ENCODE results near the gene RFC3.
A peak's percentile ranks its signal among the peaks of the same experiment; 100 is the strongest.
"Not testable (repeated sequence)": the region's sequence is repeated elsewhere in the genome, so short reads cannot be mapped to it uniquely, and the experiment has no call there.

The RFC3 gene

GRCh38 chr13:33794576-33794975 lies 23.4 kb upstream of the RFC3 start:
- H3K4me1 Mint-ChIP-seq (ENCODE audit: low read depth): peaks cover 7% of the 10 kb centered on the region
- no peak overlapping the region for H3K27ac Mint-ChIP-seq
- peaks cover 4% of the 10 kb centered on the region for H3K27me3 Mint-ChIP-seq (ENCODE audit: low read depth)
- no peaks in the 10 kb centered on the region for H3K36me3 Mint-ChIP-seq (ENCODE audit: low read depth)
- no peak for DNase-seq (ENCODE audit: low spot score)
- H3K4me3 Mint-ChIP-seq: no peak overlapping the region
- no peaks in the 10 kb centered on the region for H3K9me3 Mint-ChIP-seq

GRCh38 chr13:33796095-33796494 lies 21.9 kb upstream of the RFC3 start:
- Mint-ChIP-seq H3K27me3 (ENCODE audit: low read depth) (peaks cover 9% of the 10 kb centered on the region), H3K36me3 (ENCODE audit: low read depth) (no peaks in the 10 kb centered on the region), H3K4me3 (no peak overlapping the region), H3K27ac (no peak overlapping the region), H3K4me1 (ENCODE audit: low read depth) (peaks cover 10% of the 10 kb centered on the region), H3K9me3 (no peaks in the 10 kb centered on the region)
- DNase-seq (ENCODE audit: low spot score): no peak

- Mint-ChIP-seq H3K27ac (no peak overlapping the region), H3K9me3 (no peaks in the 10 kb centered on the region), H3K4me1 (ENCODE audit: low read depth) (peaks cover 10% of the 10 kb centered on the region), H3K4me3 (no peak overlapping the region), H3K36me3 (ENCODE audit: low read depth) (no peaks in the 10 kb centered on the region), H3K27me3 (ENCODE audit: low read depth) (peaks cover 14% of the 10 kb centered on the region)
- DNase-seq (ENCODE audit: low spot score): no peak
Measured at GRCh38 chr13:33797622-33798021, 20.3 kb upstream of the RFC3 start.

- no peak overlapping the region for H3K4me3 Mint-ChIP-seq
- no peaks in the 10 kb centered on the region for H3K9me3 Mint-ChIP-seq
- peaks cover 10% of the 10 kb centered on the region for H3K4me1 Mint-ChIP-seq (ENCODE audit: low read depth)
- no peaks in the 10 kb centered on the region for H3K36me3 Mint-ChIP-seq (ENCODE audit: low read depth)
- DNase-seq (ENCODE audit: low spot score): no peak
- no peak overlapping the region for H3K27ac Mint-ChIP-seq
- H3K27me3 Mint-ChIP-seq (ENCODE audit: low read depth): peaks cover 14% of the 10 kb centered on the region
Measured at GRCh38 chr13:33798023-33798422, 19.9 kb upstream of the RFC3 start.

GRCh38 chr13:33799950-33800592 lies 17.9 kb upstream of the RFC3 start:
- Mint-ChIP-seq H3K4me1 (ENCODE audit: low read depth) (peaks cover 10% of the 10 kb centered on the region), H3K4me3 (no peak overlapping the region), H3K27me3 (ENCODE audit: low read depth) (peaks cover 24% of the 10 kb centered on the region), H3K36me3 (ENCODE audit: low read depth) (no peaks in the 10 kb centered on the region), H3K27ac (no peak overlapping the region), H3K9me3 (no peaks in the 10 kb centered on the region)
- no peak for DNase-seq (ENCODE audit: low spot score)

GRCh38 chr13:33800646-33801186 lies 17.2 kb upstream of the RFC3 start:
- Mint-ChIP-seq H3K4me3 (no peak overlapping the region), H3K9me3 (no peaks in the 10 kb centered on the region), H3K27ac (no peak overlapping the region), H3K36me3 (ENCODE audit: low read depth) (no peaks in the 10 kb centered on the region), H3K4me1 (ENCODE audit: low read depth) (peaks cover 10% of the 10 kb centered on the region), H3K27me3 (ENCODE audit: low read depth) (peaks cover 24% of the 10 kb centered on the region)
- DNase-seq (ENCODE audit: low spot score): no peak

GRCh38 chr13:33806470-33807248 lies 11.3 kb upstream of the RFC3 start:
- H3K4me3 Mint-ChIP-seq: no peak overlapping the region
- no peaks in the 10 kb centered on the region for H3K36me3 Mint-ChIP-seq (ENCODE audit: low read depth)
- DNase-seq (ENCODE audit: low spot score): no peak
- no peaks in the 10 kb centered on the region for H3K4me1 Mint-ChIP-seq (ENCODE audit: low read depth)
- no peaks in the 10 kb centered on the region for H3K9me3 Mint-ChIP-seq
- H3K27me3 Mint-ChIP-seq (ENCODE audit: low read depth): peaks cover 36% of the 10 kb centered on the region
- H3K27ac Mint-ChIP-seq: no peak overlapping the region

- not testable (repeated sequence) for H3K4me1 Mint-ChIP-seq (ENCODE audit: low read depth); DNase-seq (ENCODE audit: low spot score); H3K9me3 Mint-ChIP-seq; H3K27ac Mint-ChIP-seq; H3K36me3 Mint-ChIP-seq (ENCODE audit: low read depth); H3K4me3 Mint-ChIP-seq
- H3K27me3 Mint-ChIP-seq (ENCODE audit: low read depth): peaks cover 21% of the 10 kb centered on the region
Measured at GRCh38 chr13:33812829-33813228, 5.1 kb upstream of the RFC3 start.

- Mint-ChIP-seq H3K4me1 (ENCODE audit: low read depth) (peaks cover 14% of the 10 kb centered on the region), H3K36me3 (ENCODE audit: low read depth) (peaks cover 5% of the 10 kb centered on the region), H3K9me3 (no peaks in the 10 kb centered on the region), H3K4me3 (no peak overlapping the region), H3K27me3 (ENCODE audit: low read depth) (peaks cover 10% of the 10 kb centered on the region), H3K27ac (no peak overlapping the region)
- DNase-seq (ENCODE audit: low spot score): no peak
Measured at GRCh38 chr13:33815011-33815550, 2.9 kb upstream of the RFC3 start.

- no peak overlapping the region for H3K27ac Mint-ChIP-seq
- H3K4me1 Mint-ChIP-seq (ENCODE audit: low read depth): peaks cover 26% of the 10 kb centered on the region
- H3K4me3 Mint-ChIP-seq: peak overlapping the region; percentile 21
- no peak for DNase-seq (ENCODE audit: low spot score)
- no peaks in the 10 kb centered on the region for H3K9me3 Mint-ChIP-seq
- peaks cover 16% of the 10 kb centered on the region for H3K36me3 Mint-ChIP-seq (ENCODE audit: low read depth)
- peaks cover 8% of the 10 kb centered on the region for H3K27me3 Mint-ChIP-seq (ENCODE audit: low read depth)
Measured at GRCh38 chr13:33816912-33817311, 1.0 kb upstream of the RFC3 start.

GRCh38 chr13:33817513-33817900 lies 442 bp upstream of the RFC3 start:
- Mint-ChIP-seq H3K4me3 (peak overlapping the region; percentile 100), H3K4me1 (ENCODE audit: low read depth) (peaks cover 30% of the 10 kb centered on the region), H3K36me3 (ENCODE audit: low read depth) (peaks cover 17% of the 10 kb centered on the region), H3K27me3 (ENCODE audit: low read depth) (peaks cover 8% of the 10 kb centered on the region), H3K9me3 (no peaks in the 10 kb centered on the region), H3K27ac (peak overlapping the region; percentile 93)
- DNase-seq (ENCODE audit: low spot score): no peak

- no peak overlapping the region for H3K4me3 Mint-ChIP-seq
- no peaks in the 10 kb centered on the region for H3K9me3 Mint-ChIP-seq
- peaks cover 23% of the 10 kb centered on the region for H3K4me1 Mint-ChIP-seq (ENCODE audit: low read depth)
- no peak overlapping the region for H3K27ac Mint-ChIP-seq
- H3K27me3 Mint-ChIP-seq (ENCODE audit: low read depth): no peaks in the 10 kb centered on the region
- DNase-seq (ENCODE audit: low spot score): no peak
- peaks cover 46% of the 10 kb centered on the region for H3K36me3 Mint-ChIP-seq (ENCODE audit: low read depth)
Measured at GRCh38 chr13:33825083-33825482, 7.1 kb downstream of the RFC3 start.

- peaks cover 10% of the 10 kb centered on the region for H3K4me1 Mint-ChIP-seq (ENCODE audit: low read depth)
- H3K27me3 Mint-ChIP-seq (ENCODE audit: low read depth): no peaks in the 10 kb centered on the region
- DNase-seq (ENCODE audit: low spot score): no peak
- peaks cover 48% of the 10 kb centered on the region for H3K36me3 Mint-ChIP-seq (ENCODE audit: low read depth)
- no peaks in the 10 kb centered on the region for H3K9me3 Mint-ChIP-seq
- H3K27ac Mint-ChIP-seq: no peak overlapping the region
- no peak overlapping the region for H3K4me3 Mint-ChIP-seq
Measured at GRCh38 chr13:33827139-33827538, 9.2 kb downstream of the RFC3 start.

GRCh38 chr13:33828431-33829129 lies 10.6 kb downstream of the RFC3 start:
- Mint-ChIP-seq H3K27ac (no peak overlapping the region), H3K27me3 (ENCODE audit: low read depth) (no peaks in the 10 kb centered on the region), H3K36me3 (ENCODE audit: low read depth) (peaks cover 51% of the 10 kb centered on the region), H3K4me3 (no peak overlapping the region), H3K9me3 (no peaks in the 10 kb centered on the region), H3K4me1 (ENCODE audit: low read depth) (peaks cover 5% of the 10 kb centered on the region)
- DNase-seq (ENCODE audit: low spot score): no peak
